ENCODE results near the gene CD4.

CD4 gene

DNA sequence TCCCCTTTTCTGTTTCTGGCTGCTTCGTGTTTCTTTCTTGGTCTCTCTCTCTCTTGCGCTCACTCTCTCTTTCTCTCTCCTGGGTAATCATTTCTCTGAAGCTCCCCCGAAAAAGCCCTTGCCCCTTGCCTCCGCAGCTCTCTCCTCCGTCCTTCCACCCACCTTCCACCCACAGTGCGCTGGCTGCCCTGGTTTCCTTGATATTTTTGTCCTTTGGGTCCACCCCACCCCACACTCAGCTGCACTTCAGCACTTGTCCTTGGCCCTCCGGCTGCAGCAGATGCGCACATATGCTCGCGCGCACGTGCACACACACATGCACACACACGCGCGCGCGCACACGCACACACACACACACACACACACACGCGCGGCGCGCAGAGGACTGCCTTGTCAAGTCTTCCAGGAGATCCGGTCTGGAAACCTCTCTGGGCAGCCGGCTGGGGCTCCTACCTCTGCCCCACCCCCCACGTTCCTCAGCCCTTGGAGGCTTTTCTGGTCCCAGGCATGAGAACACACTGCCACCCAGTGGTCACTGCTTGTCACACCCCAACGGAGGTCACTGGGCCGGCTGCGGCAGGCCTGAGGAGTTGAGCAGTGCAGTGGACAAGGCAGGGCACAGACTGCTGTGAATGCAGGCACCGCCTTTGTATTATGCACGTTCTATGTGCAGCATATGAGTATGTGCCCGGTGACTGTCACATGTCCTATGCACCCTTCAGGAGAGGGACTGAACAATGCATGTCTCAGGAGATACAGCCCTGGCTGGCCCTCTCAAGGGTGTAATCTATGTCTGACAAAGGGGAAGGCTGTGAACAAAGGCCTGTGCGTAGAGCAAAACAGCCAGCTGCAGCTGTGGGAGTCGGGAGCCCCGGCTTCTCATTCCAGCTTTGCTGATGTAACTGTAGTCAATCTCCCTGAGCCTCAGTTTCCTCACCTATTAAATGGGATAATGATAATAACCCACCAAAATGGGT, 10.5 kb upstream of the CD4 start:
- DNase-seq: peak; percentile 91

- DNase-seq: no peak
Measured at GRCh38 chr12:6779708-6780432, 9.5 kb upstream of the CD4 start.

DNA sequence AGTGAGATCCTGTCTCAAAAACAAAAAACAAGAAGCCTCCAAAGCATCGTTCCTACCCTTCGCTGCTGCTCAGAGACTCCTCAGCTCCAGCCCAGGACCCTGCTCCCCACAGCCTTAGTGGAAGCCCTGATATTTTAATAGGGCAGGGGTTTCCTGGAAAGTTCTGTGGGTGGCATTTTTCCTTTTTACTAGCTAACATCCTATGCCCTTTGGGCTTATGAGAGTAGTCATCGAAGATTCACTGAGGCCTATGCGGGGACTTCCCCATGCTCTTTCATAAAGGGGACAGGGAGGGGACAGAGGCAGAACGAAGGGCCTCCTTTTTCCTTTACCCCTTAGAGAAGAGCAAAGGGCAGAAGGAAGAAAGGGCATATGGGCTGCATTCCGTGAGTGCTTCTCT, 8.8 kb upstream of the CD4 start:
- DNase-seq: no peak

GRCh38 chr12:6782119-6782518, 7.2 kb upstream of the CD4 start:
- DNase-seq: no peak

DNA sequence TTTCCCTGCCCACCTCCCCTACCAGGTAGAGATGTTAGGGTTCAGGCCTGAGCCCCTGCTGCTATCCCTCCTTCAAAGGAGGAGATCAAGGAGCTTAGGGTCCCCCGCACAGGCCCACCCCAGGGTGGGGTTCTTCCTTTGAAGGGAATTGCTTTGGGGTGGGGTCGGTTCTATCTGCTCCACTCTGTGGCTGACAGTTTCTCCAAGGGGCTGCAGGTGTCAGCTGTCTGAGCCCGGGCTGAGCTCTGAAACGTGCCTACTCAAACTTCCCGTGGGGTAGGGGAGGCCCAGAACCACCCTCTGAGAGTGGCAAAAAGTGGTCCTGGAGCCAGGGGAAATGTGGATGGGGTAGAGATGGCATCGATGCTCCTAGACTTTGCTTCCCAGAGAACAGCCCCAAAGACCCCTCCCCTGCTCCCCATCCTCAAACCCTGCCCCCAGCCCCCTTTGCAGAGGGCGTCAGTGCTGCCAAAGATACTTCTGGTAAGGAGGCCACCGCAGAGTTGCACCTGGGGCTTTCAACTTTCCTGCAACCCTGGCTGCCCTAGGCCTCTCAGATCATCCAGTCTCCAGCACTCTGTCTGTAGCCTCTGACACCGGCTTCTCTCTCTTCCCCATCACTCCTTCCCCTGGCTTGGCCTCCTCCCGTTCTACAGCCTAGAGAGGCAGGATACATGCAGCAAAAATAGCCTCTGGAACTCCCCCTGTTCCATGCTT, 6.3 kb upstream of the CD4 start:
- DNase-seq: no peak

- no peak for DNase-seq
Measured at GRCh38 chr12:6783828-6784227, 5.5 kb upstream of the CD4 start.

GRCh38 chr12:6784296-6784695, 5.0 kb upstream of the CD4 start:
- DNase-seq: no peak

DNA sequence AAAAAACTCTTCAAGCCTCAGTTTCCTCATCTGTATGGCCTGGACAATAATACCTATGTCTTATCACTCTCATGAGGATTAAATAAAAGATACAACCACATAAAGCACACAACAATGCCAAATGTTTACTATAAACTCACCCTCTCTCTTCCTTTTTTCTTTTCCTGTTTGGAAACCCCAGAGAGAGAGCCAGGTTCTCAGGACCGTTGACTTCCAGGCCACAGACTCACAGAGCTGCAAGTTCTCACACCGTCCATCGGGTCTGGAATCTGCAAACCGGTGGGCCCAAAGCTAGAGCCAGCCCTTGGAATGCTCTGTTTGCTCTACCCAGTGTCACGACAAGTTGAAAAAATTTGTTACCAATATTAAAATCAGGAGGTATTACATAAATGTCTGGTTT, 4.6 kb upstream of the CD4 start:
- no peak for DNase-seq

DNA sequence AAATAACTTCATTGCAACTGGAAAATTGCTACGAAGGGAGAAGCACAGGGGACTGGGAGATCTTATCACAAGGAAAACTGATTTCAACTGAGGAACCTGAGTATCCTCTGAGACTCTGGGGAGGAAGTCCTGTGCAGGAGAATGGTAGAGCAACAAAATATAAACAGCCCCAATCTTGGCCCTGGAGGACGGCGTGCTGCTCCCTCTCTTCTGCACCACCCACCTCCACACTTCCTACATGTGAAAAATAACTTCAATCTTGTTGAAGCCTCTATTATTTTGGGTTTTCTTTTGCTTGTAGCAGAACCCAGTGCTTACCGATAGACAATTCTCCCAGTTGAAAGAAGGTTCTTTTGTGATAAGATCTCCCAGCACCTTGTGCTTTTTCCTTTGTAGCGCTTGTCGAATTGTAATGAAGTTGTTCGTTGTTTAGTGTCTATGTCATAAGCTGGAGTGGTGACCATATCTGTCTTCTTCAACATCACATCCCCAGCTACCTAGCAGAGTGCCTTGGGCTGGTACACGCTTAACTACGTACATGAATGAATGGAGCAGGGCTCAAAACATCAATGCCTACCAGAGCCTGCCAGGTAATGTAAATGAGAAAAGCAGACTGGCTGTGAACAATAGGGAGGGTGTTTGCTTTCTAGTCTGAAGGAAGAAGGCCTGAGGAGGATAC, 2.8 kb upstream of the CD4 start:
- DNase-seq: no peak

DNA sequence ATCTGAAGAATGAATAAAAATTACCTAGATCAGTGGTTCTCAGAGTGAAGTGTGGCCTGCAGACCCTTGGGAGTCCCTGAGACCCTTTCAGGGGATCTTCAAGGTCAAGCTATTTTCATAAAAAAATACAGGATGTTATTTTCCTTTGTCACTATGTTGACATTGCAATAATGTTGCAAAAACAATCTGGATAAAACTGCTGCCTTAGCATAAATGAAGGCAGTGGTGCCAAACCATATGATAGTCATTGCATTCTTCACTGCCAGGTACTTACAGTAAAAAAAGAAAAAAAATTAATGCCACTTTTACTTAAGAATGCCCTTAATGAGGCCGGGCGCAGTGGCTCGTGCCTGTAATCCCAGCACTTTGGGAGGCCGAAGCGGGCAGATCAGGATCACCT, 2.0 kb upstream of the CD4 start:
- no peak for DNase-seq

DNA sequence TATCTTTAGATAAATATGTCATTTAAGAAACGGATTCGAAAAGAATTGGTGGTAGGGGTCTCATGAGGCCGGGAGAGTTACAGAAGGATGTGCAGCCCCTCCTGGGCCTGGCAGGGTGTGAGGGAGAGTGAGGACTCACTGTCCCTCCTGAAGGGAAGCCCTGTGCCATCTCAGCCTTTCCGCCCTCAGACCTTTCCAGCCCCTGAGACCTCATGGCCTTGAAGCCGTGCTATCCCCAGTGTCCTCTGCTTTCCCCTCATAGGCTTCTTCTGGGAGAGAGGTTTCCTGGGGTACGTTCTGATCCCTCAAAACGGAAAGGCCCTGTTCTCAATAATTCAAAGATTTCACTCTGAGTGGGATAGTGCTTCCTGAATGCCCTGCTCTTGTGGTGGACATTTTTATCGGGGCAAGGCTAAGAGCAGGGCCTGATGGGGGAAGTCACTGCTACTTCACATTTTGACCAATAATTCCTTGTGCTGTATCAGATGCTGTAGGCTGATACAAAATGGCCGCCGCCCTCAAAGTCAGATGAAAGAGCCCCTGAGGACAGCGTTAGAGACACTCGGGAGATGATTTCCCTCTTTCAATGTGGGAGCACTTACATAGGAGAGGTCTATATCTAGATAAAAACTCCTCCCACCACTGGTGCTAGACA, 1.3 kb downstream of the CD4 start:
- no peak for DNase-seq

GRCh38 chr12:6791931-6792520, 2.7 kb downstream of the CD4 start:
- no peak for DNase-seq

DNA sequence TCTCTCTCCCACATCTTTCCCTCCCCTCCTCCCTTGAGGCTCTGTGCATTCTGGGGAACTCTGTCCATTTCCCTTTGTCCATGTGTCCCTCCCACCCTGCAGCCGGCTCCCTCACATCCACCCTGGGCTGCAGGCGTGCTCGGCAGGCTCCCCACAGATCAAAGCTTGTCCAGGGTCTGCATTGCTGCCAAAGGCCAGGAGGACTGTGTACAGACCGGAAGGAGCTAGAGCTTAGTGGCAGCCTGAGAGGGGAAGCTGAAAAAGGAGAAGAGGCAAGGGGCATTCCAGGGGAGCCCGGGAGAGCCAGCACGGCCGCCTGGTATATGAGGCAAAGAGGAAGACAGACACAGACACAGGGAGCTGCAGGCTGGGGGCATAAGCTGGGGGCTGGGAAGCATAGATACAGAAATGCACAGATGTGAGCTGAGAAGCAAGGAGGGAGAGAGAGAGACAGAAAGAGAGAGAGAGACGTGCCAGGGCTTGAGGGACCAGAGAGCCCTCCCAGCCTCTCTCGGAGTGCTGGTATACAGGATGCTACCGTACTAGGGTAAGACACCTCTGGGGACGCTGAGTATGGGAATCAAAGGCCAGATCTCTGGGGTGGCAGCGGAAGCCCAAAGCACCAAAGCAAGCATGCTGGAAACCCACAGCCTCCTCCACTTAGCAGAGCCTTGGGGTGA, 3.3 kb downstream of the CD4 start:
- no peak for DNase-seq

DNA sequence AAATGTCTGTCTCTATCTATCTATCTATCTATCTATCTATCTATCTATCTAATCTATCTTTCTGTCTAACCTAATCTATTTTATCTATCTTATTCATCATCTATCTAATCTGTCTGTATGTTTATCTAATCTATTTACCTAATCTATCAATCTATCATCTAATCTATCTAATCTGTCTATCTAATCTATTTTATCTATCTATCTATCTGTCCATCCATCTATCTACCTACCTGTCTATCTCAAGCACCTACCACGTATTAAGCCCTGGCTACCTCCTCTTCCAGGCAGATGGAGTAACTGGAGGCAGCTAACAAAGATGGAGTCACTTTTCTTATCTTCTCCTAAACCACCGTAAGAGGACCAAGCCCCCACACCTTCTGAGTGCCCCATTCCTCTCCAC, 5.8 kb downstream of the CD4 start:
- no peak for DNase-seq

- no peak for DNase-seq
Measured at GRCh38 chr12:6796576-6796975, 7.2 kb downstream of the CD4 start.

DNA sequence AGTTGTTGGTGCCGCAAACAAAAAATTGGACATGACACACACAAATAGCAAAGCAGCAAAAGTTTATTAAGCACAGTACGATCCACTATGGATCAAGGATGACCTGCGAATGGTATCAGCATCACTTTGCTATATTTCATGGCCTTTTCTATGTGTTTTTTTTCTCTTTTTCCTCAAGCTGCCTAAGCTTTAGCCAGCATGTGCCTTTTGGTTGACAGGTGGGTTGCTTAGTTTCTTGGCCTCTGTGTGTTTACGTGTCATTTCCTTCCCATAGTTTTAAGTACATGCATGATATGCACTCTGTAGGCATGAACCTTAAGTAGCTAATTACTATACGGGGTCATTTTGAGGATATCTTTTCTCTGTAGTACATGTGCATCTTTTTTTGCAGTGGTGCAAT, 9.8 kb downstream of the CD4 start:
- no peak for DNase-seq

GRCh38 chr12:6807170-6807569, 17.8 kb downstream of the CD4 start:
- DNase-seq: peak; percentile 42

- no peak for DNase-seq
Measured at GRCh38 chr12:6809056-6809455, 19.7 kb downstream of the CD4 start.

- no peak for DNase-seq
Measured at GRCh38 chr12:6810758-6811157, 21.4 kb downstream of the CD4 start.

- DNase-seq: no peak
Measured at GRCh38 chr12:6813363-6813762, 24.0 kb downstream of the CD4 start.

DNA sequence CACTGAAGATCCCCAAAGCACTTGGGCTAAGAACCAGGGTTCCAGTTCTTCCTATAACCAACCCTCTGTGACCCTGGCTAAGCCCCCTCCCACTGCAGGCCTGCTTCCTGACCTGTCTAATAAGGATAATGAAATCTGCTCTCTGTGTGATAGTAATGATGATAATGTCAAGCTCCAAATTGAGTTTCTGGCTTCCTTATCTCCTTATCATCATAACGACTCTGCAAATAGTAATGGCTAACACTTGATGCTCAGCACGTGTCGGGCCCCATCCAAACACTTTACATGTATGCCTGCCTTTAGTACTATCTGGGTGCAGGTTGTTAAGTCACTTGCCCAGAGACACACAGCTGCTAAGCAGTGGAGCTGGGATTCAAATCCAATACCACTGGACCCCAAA, 27.3 kb downstream of the CD4 start:
- no peak for DNase-seq
